ENCODE data around the gene PHF24. TPM values are rescaled to one million over a fixed set of nuclear protein-coding genes. Genes with fewer than 3 reads are reported as not detected.

PHF24 gene
- total and polyA plus RNA-seq, 2 of the 13 experiments (the other 11 are each of a cell fraction or from before 2014, with no cell fraction given): 0.05 TPM; not detected in 1

DNA sequence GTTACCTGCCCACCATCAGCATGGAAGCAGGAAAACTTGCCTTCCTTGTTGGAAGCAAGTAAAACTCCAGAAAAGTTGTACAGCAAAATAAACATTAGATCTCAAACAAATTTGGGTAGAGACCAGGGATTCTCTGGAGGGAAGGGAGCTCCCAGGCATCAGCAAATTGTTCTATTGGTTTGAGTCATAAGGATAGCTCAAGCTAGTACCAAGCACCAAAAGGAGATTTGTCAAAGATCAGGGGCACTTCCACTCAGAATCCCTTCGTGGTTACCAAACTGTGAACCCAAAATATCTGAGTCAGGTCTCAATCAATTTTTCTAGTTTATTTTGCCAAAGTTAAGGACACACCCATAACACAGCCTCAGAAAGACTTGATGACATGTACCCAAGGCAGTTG, 69.3 kb downstream of the PHF24 start:
- POLR2A ChIA-PET: no interaction called here
- DNase-seq (ENCODE audit: low spot score): no peak

DNA sequence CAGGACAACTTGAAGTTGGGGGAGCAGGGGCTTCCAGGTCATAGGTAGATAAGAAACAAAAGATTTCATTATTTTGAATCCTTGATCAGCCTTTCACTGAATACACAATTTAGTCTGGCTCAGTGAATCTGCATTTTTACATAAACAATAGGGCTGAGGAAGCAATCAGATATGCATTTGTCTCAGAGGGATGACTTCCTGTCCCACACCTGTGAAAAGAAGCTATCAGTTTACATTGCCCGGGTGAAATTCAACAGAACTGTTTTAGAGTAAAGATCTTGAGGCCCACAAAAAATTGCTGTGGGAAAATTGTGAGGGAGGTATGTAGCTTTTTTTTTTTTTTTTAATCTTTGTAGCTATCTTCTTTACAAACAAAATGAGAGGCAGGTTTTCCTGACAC, 69.8 kb downstream of the PHF24 start:
- intact Hi-C loops (cut with micrococcal nuclease; ENCODE audit: unreplicated experiment): no loop called here
- no peak overlapping the region for H3K4me3 ChIP-seq (replicated peaks in 1 of 3; ENCODE audit: insufficient read depth in 1 of 3, low read depth in 2 of 3, low read length in 3 of 3)
- ATAC-seq (no peak), DNase-seq (ENCODE audit: low spot score) (no peak), FAIRE-seq (no peak)
- H3K27ac ChIP-seq (ENCODE audit: extremely low read length, insufficient read depth, low read length): no peak overlapping the region
- in situ Hi-C loops (cut with HindIII; ENCODE audit: extremely low pct_ligation_motif_present, low pct_unique_long_range_greater_than_20kb): no loop called here
- no peaks in the 10 kb centered on the region for H3K79me2 ChIP-seq (ENCODE audit: insufficient read depth, low read length)
- no peaks in the 10 kb centered on the region for H4K20me1 ChIP-seq (ENCODE audit: insufficient read depth, low read length)
- H3K36me3 ChIP-seq (replicated peaks in 1 of 2; ENCODE audit: control insufficient read depth in 1 of 2, insufficient read depth in 2 of 2, low read length in 2 of 2): no peaks in the 10 kb centered on the region
- WGBS (ENCODE audit: low lambda C conversion rate): 3% methylated on average over 1 of the region's 1 CpG
- CTCF ChIA-PET (ENCODE audit: low intra/inter-chr PET ratio, low total read pairs): no interaction called here
- no peak for TF ChIP-seq ZNF143 (CRISPR knock-in tag; IDR thresholded peaks at IDR 0.05)
- no peak overlapping the region for H3K9ac ChIP-seq (ENCODE audit: insufficient read depth, low read depth, low read length)
- no peaks in the 10 kb centered on the region for H3K27me3 ChIP-seq (ENCODE audit: control insufficient read depth in 1 of 2, insufficient read depth in 2 of 2, low read length in 2 of 2)
- no peaks in the 10 kb centered on the region for H3K4me1 ChIP-seq (ENCODE audit: insufficient read depth, low read length)
- H3K4me2 ChIP-seq (ENCODE audit: low read depth, low read length): no peak overlapping the region
- POLR2A ChIA-PET: no interaction called here
- no TSS peak for BruUV-seq (replicated peaks)
- no peaks in the 10 kb centered on the region for H3K9me3 ChIP-seq (ENCODE audit: low read length)
- H2AFZ ChIP-seq (ENCODE audit: low read length): no peak overlapping the region

More for the DNA sequence above, 69.3 kb downstream of the PHF24 start:
- ATAC-seq: no peak
- Histone ChIP-seq H3K4me2 (ENCODE audit: low read depth, low read length) (no peak overlapping the region), H3K27me3 (ENCODE audit: control insufficient read depth in 1 of 2, insufficient read depth in 2 of 2, low read length in 2 of 2) (no peaks in the 10 kb centered on the region), H3K79me2 (ENCODE audit: insufficient read depth, low read length) (no peaks in the 10 kb centered on the region), H3K9me3 (ENCODE audit: low read length) (no peaks in the 10 kb centered on the region), H3K4me1 (ENCODE audit: insufficient read depth, low read length) (no peaks in the 10 kb centered on the region), H3K4me3 (replicated peaks in 1 of 3; ENCODE audit: insufficient read depth in 1 of 3, low read depth in 2 of 3, low read length in 3 of 3) (no peak overlapping the region), H3K9ac (ENCODE audit: insufficient read depth, low read depth, low read length) (no peak overlapping the region), H2AFZ (ENCODE audit: low read length) (no peak overlapping the region), H4K20me1 (ENCODE audit: insufficient read depth, low read length) (no peaks in the 10 kb centered on the region), H3K36me3 (replicated peaks in 1 of 2; ENCODE audit: control insufficient read depth in 1 of 2, insufficient read depth in 2 of 2, low read length in 2 of 2) (no peaks in the 10 kb centered on the region), H3K27ac (ENCODE audit: extremely low read length, insufficient read depth, low read length) (no peak overlapping the region)
- BruUV-seq (replicated peaks): no TSS peak
- no peak for FAIRE-seq
- in situ Hi-C loops (cut with HindIII; ENCODE audit: extremely low pct_ligation_motif_present, low pct_unique_long_range_greater_than_20kb) (no loop called here), intact Hi-C loops (cut with micrococcal nuclease; ENCODE audit: unreplicated experiment) (no loop called here)
- no peak for TF ChIP-seq REXO4 (CRISPR knock-in tag; IDR thresholded peaks at IDR 0.05; ENCODE audit: borderline replicate concordance)
- WGBS (ENCODE audit: low lambda C conversion rate): 20% methylated on average over 1 of the region's 1 CpG
- CTCF ChIA-PET (ENCODE audit: low intra/inter-chr PET ratio, low total read pairs): no interaction called here

DNA sequence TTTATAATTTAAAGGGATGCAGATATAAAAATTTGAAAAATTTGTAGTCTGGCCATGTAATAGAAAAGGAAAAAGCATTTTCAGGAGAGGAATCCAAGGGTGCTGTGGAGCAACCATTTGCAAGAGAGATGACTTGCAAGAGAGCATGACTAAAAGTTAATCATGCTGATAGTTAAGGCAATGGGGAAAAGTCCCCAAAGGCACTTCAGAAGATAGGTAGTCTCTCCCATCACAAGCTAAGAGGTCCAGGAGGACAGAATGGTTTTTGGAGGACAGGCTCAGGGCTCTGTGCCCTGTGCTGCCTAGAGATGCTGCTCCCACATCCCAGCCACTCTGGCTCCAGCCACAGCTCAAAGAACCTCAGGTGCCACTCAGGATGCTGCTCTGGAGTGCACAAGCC, 70.3 kb downstream of the PHF24 start:
- H3K27ac ChIP-seq (ENCODE audit: extremely low read length, insufficient read depth, low read length): no peak overlapping the region
- H3K4me1 ChIP-seq (ENCODE audit: insufficient read depth, low read length): no peaks in the 10 kb centered on the region
- FAIRE-seq: no peak
- H3K4me2 ChIP-seq (ENCODE audit: low read depth, low read length): no peak overlapping the region
- POLR2A ChIA-PET: no interaction called here
- no peak overlapping the region for H3K9ac ChIP-seq (ENCODE audit: insufficient read depth, low read depth, low read length)
- in situ Hi-C loops (cut with HindIII; ENCODE audit: extremely low pct_ligation_motif_present, low pct_unique_long_range_greater_than_20kb): no loop called here
- no peaks in the 10 kb centered on the region for H3K9me3 ChIP-seq (ENCODE audit: low read length)
- DNase-seq (ENCODE audit: low spot score): no peak
- H3K4me3 ChIP-seq (replicated peaks in 1 of 3; ENCODE audit: insufficient read depth in 1 of 3, low read depth in 2 of 3, low read length in 3 of 3): no peak overlapping the region
- no TSS peak for BruUV-seq (replicated peaks)
- H3K27me3 ChIP-seq (ENCODE audit: control insufficient read depth in 1 of 2, insufficient read depth in 2 of 2, low read length in 2 of 2): no peaks in the 10 kb centered on the region
- H3K36me3 ChIP-seq (replicated peaks in 1 of 2; ENCODE audit: control insufficient read depth in 1 of 2, insufficient read depth in 2 of 2, low read length in 2 of 2): no peaks in the 10 kb centered on the region
- no peaks in the 10 kb centered on the region for H4K20me1 ChIP-seq (ENCODE audit: insufficient read depth, low read length)
- no peak for ATAC-seq
- H3K79me2 ChIP-seq (ENCODE audit: insufficient read depth, low read length): no peaks in the 10 kb centered on the region
- H2AFZ ChIP-seq (ENCODE audit: low read length): no peak overlapping the region
- CTCF ChIA-PET (ENCODE audit: low intra/inter-chr PET ratio, low total read pairs): no interaction called here
- intact Hi-C loops (cut with micrococcal nuclease; ENCODE audit: unreplicated experiment): no loop called here
- TF ChIP-seq NFE2 (CRISPR knock-in tag; IDR thresholded peaks at IDR 0.05) (no peak), ZSCAN20 (CRISPR knock-in tag; IDR thresholded peaks at IDR 0.05; ENCODE audit: borderline replicate concordance) (no peak), ZNF382 (CRISPR knock-in tag; IDR thresholded peaks at IDR 0.05; ENCODE audit: borderline replicate concordance) (no peak), FOXC1 (CRISPR knock-in tag; IDR thresholded peaks at IDR 0.05; ENCODE audit: borderline replicate concordance) (no peak), ZNF350 (CRISPR knock-in tag; IDR thresholded peaks at IDR 0.05; ENCODE audit: borderline replicate concordance, low read depth) (no peak), CCAR2 (optimal IDR thresholded peaks at IDR 0.05; ENCODE audit: low read depth, low read length) (no peak)
- TF ChIP-seq, protein P1, sequence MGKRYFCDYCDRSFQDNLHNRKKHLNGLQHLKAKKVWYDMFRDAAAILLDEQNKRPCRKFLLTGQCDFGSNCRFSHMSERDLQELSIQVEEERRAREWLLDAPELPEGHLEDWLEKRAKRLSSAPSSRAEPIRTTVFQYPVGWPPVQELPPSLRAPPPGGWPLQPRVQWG (CRISPR knock-in tag; IDR thresholded peaks at IDR 0.05; ENCODE audit: borderline replicate concordance, low read depth): no peak
